ENCODE measurements around the gene LIMCH1. TPM values are rescaled to one million over a fixed set of nuclear protein-coding genes. Genes with fewer than 3 reads are reported as not detected.

Gene LIMCH1
- total RNA-seq, 1 experiment from 2014 or later: 19.7 TPM

DNA sequence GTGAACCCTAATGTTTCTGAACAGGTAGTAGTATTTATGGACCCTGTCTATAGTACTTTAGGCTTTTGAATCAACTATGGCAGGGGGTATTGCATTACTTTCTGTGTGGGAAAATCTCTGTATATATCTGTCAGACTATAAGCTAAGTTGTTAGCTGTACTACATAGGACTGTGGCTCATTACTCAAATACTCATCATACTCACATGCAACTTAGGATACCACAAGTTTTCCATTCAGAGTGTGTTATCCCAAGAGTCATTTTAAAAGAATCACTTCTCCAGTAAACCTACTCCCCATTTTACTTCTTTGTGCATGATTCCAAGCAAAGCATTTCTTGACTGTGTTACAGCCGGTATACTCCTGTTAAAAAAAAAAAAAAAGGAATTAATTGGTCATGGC, 115.0 kb downstream of the LIMCH1 start:
- Histone ChIP-seq H3K4me2 (ENCODE audit: low read length) (no peak overlapping the region), H3F3A (ENCODE audit: low read length, unreplicated experiment) (no peaks in the 10 kb centered on the region), H3K9ac (ENCODE audit: low read length) (no peak overlapping the region), H4K20me1 (ENCODE audit: low read length) (no peaks in the 10 kb centered on the region), H3K4me1 (ENCODE audit: insufficient read depth, low read length) (peaks cover 34% of the 10 kb centered on the region), H3K79me2 (ENCODE audit: low read length) (no peaks in the 10 kb centered on the region), H3K27me3 (ENCODE audit: low read length) (no peaks in the 10 kb centered on the region), H3K9me2 (replicated peaks; ENCODE audit: low read length) (no peaks in the 10 kb centered on the region), H3K4me3 (ENCODE audit: low read length) (no peak overlapping the region), H2AFZ (ENCODE audit: low read length) (no peak overlapping the region), H3K27ac (ENCODE audit: low read length) (no peak overlapping the region), H3K36me3 (ENCODE audit: low read depth, low read length) (no peaks in the 10 kb centered on the region), H3K9me3 (ENCODE audit: low read length) (no peaks in the 10 kb centered on the region)
- intact Hi-C loops (cut with micrococcal nuclease): no loop called here
- ChIA-PET CTCF (no interaction called here), POLR2A (ENCODE audit: unreplicated experiment) (no interaction called here)
- no peak for TF ChIP-seq EZH2 (IDR thresholded peaks at IDR 0.05; ENCODE audit: low read length, unreplicated experiment)
- TF ChIP-seq, protein P1, sequence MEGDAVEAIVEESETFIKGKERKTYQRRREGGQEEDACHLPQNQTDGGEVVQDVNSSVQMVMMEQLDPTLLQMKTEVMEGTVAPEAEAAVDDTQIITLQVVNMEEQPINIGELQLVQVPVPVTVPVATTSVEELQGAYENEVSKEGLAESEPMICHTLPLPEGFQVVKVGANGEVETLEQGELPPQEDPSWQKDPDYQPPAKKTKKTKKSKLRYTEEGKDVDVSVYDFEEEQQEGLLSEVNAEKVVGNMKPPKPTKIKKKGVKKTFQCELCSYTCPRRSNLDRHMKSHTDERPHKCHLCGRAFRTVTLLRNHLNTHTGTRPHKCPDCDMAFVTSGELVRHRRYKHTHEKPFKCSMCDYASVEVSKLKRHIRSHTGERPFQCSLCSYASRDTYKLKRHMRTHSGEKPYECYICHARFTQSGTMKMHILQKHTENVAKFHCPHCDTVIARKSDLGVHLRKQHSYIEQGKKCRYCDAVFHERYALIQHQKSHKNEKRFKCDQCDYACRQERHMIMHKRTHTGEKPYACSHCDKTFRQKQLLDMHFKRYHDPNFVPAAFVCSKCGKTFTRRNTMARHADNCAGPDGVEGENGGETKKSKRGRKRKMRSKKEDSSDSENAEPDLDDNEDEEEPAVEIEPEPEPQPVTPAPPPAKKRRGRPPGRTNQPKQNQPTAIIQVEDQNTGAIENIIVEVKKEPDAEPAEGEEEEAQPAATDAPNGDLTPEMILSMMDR (conservative IDR thresholded peaks at IDR 0.05; ENCODE audit: low read depth, low read length): no peak
- no peak for TF ChIP-seq EZH2phosphoT487 (IDR thresholded peaks at IDR 0.05; ENCODE audit: borderline replicate concordance, low read length)
- DNase-seq: no peak
- no TSS peak for BruUV-seq (replicated peaks)
- ATAC-seq: no peak

DNA sequence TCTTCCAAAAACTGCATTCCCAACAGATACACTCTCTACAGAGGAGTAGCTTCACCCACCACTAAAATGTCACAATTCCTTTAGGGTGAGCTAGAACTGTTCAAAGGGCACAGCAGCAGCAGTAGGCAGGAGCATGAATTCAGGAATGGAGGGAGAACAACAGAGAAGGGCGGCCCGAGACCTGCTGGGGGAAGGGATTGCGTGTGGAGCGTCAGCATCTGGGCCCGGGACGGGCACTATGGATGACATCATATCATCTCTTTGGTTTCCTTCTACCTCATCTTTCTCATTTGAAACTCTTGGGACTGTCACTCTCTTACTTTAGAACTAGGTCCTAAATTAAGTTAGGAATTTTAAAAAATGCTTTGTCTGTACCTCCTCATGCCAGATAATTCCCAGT, 115.6 kb downstream of the LIMCH1 start:
- Histone ChIP-seq H3K27ac (ENCODE audit: low read length) (no peak overlapping the region), H2AFZ (ENCODE audit: low read length) (no peak overlapping the region), H3F3A (ENCODE audit: low read length, unreplicated experiment) (no peaks in the 10 kb centered on the region), H3K9me2 (replicated peaks; ENCODE audit: low read length) (no peaks in the 10 kb centered on the region), H3K4me2 (ENCODE audit: low read length) (no peak overlapping the region), H3K9me3 (ENCODE audit: low read length) (no peaks in the 10 kb centered on the region), H3K9ac (ENCODE audit: low read length) (no peak overlapping the region), H3K36me3 (ENCODE audit: low read depth, low read length) (no peaks in the 10 kb centered on the region), H3K79me2 (ENCODE audit: low read length) (no peaks in the 10 kb centered on the region), H3K4me3 (ENCODE audit: low read length) (no peak overlapping the region), H3K27me3 (ENCODE audit: low read length) (no peaks in the 10 kb centered on the region), H3K4me1 (ENCODE audit: insufficient read depth, low read length) (peaks cover 39% of the 10 kb centered on the region), H4K20me1 (ENCODE audit: low read length) (no peaks in the 10 kb centered on the region)
- CTCF ChIA-PET: no interaction called here
- DNase-seq (no peak), ATAC-seq (no peak)
- TF ChIP-seq EZH2phosphoT487 (IDR thresholded peaks at IDR 0.05; ENCODE audit: borderline replicate concordance, low read length) (no peak), EZH2 (IDR thresholded peaks at IDR 0.05; ENCODE audit: low read length, unreplicated experiment) (no peak)
- TF ChIP-seq, protein P1 (conservative IDR thresholded peaks at IDR 0.05; ENCODE audit: low read depth, low read length): no peak
- BruUV-seq (replicated peaks): no TSS peak
- intact Hi-C loops (cut with micrococcal nuclease): no loop called here
- POLR2A ChIA-PET (ENCODE audit: unreplicated experiment): no interaction called here

DNA sequence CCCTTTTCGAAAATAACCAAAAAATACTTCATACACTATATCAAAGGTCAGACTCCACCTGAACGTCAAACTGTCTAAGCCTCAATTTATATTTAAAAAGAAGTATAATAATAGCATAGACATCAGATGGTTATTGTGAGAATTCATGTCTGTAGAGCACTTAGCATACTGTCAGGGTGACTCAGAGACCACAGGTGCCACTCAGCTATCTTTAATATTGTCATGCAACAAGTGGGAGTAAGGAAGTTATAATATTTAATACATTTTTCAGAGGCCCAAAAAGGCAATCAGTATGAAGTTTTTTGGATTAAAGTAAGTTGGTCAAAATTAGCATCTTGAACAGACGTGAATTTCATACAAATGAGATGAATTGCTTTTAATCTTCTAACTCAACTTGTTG, 117.2 kb downstream of the LIMCH1 start:
- no peaks in the 10 kb centered on the region for H3K36me3 ChIP-seq (ENCODE audit: low read depth, low read length)
- no peaks in the 10 kb centered on the region for H3K9me2 ChIP-seq (replicated peaks; ENCODE audit: low read length)
- ChIA-PET POLR2A (ENCODE audit: unreplicated experiment) (no interaction called here), CTCF (no interaction called here)
- peak; percentile 64 for DNase-seq
- peak overlapping the region; percentile 66 for H3K27ac ChIP-seq (ENCODE audit: low read length)
- intact Hi-C loops (cut with micrococcal nuclease): loop anchor here (5.0 kb wide), 1 partner anchor 43 kb away; no protein-coding TSS in a partner anchor
- peak overlapping the region; percentile 50; the same call in 1 of the 2 replicates for H3K4me2 ChIP-seq (ENCODE audit: low read length)
- no peaks in the 10 kb centered on the region for H4K20me1 ChIP-seq (ENCODE audit: low read length)
- ATAC-seq: peak; percentile 37; the same call in 1 of the 2 replicates
- peak overlapping the region; percentile 41; the same call in 1 of the 2 replicates for H3K4me3 ChIP-seq (ENCODE audit: low read length)
- TF ChIP-seq EZH2phosphoT487 (IDR thresholded peaks at IDR 0.05; ENCODE audit: borderline replicate concordance, low read length) (no peak), EZH2 (IDR thresholded peaks at IDR 0.05; ENCODE audit: low read length, unreplicated experiment) (no peak)
- TF ChIP-seq, protein P1 (conservative IDR thresholded peaks at IDR 0.05; ENCODE audit: low read depth, low read length): no peak
- H3K79me2 ChIP-seq (ENCODE audit: low read length): no peaks in the 10 kb centered on the region
- H3K9me3 ChIP-seq (ENCODE audit: low read length): no peaks in the 10 kb centered on the region
- H3K27me3 ChIP-seq (ENCODE audit: low read length): no peaks in the 10 kb centered on the region
- H2AFZ ChIP-seq (ENCODE audit: low read length): no peak overlapping the region
- no TSS peak for BruUV-seq (replicated peaks)
- H3F3A ChIP-seq (ENCODE audit: low read length, unreplicated experiment): no peaks in the 10 kb centered on the region
- H3K4me1 ChIP-seq (ENCODE audit: insufficient read depth, low read length): peaks cover 39% of the 10 kb centered on the region
- no peak overlapping the region for H3K9ac ChIP-seq (ENCODE audit: low read length)

Data from PC-3 (cell line).